HG03565 (cell line): ENCODE measurements around the gene NR6A1.

Experiments
- ATAC-seq: cut with Tn5 transposase; IDR thresholded peaks from one replicate; pipeline ENCODE4 v1.9.1; 2021; ENCODE audit warnings: mild to moderate bottlenecking, moderate library complexity; ENCODE audit not compliant: unreplicated experiment

NR6A1 gene

GRCh38 chr9:124695280-124695890 lies 75.7 kb downstream of the NR6A1 start:
- no peak for ATAC-seq

DNA sequence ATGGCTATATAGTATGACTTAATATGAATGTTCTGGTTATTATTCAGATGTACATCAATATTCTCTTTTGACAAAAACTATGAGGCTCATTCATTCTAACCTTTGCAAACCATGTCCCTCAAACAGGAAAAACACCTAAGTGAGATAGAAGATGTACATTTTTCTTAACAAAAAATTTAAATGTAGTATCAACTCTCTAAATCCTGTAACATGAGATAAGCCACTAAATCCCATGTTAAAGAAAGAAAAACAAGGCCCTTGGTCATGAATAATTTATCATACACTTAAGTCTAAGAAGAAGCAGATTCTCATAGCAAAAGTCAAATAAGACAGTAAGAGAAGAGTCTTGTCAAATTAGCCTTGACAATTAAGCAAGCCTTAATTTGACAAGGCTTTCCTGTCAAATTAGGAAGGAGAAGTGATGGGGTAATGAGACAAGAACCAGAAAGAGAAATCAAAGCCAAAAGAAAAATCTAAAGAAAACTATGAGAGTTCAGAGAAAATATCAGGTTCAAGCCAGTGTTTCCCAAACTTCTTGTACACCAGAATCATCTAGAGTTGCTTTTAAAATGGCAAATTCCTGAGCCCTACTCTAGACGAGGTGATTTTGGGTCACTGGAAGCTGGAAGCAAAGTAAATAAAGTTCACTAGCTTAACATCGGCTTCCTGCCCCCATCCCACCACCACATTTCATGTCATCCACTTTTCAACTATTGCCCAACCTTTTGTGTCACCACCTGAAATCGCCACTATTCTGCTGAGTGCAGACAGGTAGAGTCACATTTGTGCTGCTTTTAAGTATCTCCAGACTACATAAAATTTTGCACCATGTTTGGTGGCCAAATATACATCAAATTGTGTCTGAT lies 76.5 kb downstream of the NR6A1 start:
- no peak for ATAC-seq

GRCh38 chr9:124693403-124693802 lies 77.7 kb downstream of the NR6A1 start:
- no peak for ATAC-seq

DNA sequence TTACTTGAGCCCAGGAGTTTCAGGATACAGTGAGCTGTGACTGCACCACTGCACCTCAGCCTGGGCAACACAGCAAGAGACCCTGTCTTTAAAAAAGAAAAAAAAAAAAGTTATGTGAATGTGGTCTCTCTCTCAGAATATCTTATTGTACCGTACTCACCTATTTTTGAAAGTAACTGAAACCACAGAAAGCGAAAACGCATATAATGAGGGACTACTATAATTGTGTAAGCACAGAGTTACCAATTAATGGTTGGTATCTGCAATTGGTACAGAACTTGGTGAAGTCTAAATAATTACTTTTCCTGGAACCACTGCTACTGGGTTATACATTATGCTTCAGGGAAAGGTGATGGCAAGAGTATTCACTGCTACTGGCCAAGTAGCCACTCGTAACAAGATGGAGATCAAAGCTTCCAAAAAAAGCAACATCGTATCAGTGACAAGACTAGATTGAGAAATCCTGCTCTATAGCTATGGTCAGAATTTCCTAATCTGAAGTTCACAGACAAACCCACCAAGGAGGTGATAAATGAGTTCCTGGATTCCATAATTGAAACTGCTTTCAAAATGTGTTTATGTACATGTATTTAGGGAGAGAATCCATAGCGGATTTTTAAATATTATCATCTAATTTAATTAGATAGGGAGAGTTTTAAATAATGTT lies 82.7 kb downstream of the NR6A1 start:
- ATAC-seq: no peak

DNA sequence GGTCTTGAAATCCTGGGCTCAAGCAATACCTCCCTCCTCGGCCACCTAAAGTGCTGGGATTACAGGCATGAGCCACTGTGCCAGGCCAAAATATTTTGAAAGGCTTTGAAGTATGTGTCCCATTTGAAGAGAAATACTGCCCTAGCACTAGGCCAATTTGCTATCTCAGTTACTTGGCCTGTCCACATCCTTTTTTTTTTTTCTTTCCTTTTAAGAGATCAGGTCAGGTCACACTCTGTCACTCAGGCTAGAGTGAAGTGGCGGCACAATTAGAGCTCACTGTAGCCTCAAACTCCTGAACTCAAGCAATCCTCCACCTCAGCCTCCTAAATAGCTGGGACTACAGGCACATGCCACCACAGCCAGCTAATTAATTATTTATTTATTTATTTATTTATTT lies 84.2 kb downstream of the NR6A1 start:
- no peak for ATAC-seq

DNA sequence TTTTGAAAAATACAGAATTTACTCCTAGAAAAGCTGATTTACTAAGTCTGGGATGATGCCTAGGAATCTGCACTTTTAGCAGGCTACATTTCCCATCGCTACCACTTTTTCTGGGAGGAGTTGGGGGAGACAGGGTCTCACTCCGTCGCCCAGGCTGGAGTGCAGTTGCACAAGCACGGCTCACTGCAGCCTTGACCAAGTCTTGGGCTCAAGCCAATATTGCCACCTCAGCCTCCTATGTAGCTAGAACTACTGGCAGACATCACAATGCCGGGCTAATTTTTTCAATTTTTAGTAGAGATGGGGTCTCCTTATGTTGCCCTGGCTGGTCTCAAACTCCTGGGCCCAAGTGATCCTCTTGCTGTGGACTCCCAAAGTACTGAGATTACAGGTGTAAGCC lies 85.9 kb downstream of the NR6A1 start:
- no peak for ATAC-seq

DNA sequence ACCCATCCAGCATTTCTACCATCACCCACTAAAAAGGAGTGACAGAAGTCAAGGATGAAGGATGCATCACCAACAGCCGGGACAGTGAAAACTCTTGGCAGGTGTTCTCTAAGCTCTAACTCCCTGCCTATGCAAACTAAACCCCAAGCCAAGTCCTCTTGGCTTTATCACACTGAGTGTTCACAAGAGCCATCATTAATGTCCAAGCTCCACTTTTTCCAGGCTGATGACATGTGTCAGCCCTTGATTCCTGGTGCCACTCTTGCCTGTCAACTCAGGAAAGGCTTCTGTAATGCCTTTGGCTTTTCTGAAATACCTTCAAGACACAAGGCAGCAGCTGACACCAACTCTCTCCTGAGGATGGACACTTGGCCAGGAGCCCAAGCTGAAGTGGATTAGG lies 86.9 kb downstream of the NR6A1 start:
- no peak for ATAC-seq

DNA sequence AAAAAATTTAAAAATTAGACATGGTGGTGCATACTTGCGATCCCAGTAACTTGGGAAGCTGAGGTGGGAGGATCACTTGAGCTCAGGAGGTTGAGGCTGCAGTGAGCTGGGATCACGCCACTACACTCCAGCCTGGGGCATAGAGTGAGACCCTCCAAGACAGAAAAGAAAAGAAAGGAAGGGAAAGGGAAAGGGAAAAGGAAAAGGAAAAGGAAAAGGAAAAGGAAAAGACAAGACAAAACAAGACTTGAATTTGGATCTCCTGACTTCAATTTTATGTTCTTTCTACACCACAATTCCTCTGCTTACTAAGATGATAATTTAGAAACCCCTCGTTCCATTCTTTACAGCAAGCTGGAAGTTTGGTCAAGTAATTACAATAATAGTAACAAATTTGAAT lies 88.1 kb downstream of the NR6A1 start:
- ATAC-seq: no peak

GRCh38 chr9:124680714-124681390 lies 90.3 kb downstream of the NR6A1 start:
- ATAC-seq: no peak

GRCh38 chr9:124680049-124680448 lies 91.1 kb downstream of the NR6A1 start:
- ATAC-seq: no peak

GRCh38 chr9:124676159-124676551 lies 95.0 kb downstream of the NR6A1 start:
- ATAC-seq: no peak

DNA sequence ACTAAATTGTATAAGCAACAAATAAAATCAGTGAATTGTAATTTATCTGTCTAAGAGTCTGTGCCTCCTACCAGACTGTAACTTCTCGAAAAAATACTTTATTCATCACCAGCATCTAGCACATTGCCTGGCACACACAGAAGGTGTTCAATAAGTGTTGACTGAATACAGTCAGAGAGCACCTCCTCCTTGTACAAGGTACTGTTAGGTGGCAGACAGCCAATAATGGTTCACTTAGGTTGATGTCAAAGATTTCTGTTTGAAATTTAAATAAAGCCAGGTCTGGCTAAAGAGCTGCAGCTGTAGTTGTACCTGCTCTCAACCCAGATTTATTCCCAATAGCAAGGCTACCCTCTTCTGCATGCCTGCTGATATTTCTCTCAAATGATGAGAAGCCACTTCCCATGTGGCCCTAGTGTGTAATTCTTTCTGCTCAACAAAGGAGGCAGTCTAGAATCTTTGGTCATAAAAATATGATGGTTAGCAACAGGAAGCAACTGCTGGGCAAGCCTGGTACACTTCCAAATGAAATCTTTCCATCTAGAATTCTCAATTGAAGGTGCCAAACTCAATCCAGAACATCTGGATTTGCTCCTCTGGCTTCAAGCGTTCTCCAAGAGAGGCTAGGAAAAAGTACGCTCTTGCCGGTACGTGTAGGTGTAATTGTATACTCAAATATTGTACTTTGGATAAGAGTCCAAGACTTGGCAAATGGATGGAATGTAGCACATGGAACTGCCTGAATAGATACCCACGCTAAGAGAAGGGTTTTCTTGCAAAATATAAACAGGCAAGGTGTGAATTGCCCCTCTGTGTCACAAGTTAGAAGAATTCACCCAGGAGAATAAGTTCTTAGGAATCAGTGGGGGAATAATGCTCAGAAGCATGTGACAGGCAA lies 95.6 kb downstream of the NR6A1 start:
- no peak for ATAC-seq

- ATAC-seq: no peak
These were observed 96.5 kb downstream of the NR6A1 start for GRCh38 chr9:124674651-124675050.

DNA sequence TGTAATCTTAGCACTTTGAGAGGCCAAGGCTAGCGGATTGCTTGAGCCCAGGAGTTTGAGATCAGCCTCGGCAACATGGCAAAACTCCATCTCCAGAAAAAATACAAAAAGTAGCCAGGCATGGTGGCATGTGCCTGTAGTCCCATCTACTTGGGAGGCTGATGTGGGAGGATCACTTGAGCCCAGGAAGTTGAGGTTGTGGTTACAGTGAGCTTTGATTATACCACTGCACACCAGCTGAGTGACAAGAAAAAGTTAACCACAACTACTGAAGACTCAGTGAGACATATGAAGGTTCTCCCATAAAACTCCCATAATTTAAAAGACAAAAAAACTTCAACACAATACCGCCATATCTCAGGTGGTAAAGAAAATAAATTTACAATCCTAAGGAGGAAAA lies 98.0 kb downstream of the NR6A1 start:
- no peak for ATAC-seq

DNA sequence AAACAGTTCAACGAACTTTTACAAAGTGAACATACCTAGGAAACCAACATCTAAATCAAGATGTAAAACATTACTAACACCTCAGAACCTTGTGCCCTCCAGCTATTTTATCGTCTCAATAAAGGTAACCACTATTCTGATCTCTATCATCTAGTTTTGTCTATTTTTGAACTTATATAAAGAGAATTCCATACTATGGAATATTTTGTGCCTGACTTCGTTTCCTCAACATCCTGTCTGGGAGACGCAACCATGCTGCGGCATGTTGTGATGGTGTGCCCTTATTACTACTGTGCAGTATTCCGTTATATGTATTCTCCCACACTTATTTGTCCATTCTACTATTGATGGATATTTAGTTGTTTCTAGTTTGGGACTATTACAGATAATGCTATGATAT lies 99.2 kb downstream of the NR6A1 start:
- ATAC-seq: no peak

- ATAC-seq: no peak
These were observed 104.5 kb downstream of the NR6A1 start for GRCh38 chr9:124666642-124667041.

GRCh38 chr9:124665391-124666058 lies 105.6 kb downstream of the NR6A1 start:
- ATAC-seq: no peak

- no peak for ATAC-seq
These were observed 107.0 kb downstream of the NR6A1 start for GRCh38 chr9:124664143-124664542.

- ATAC-seq: no peak
These were observed 107.8 kb downstream of the NR6A1 start for GRCh38 chr9:124663046-124663961.
